ENCODE data around the gene NUS1. TPM values are rescaled to one million over a fixed set of nuclear protein-coding genes. Genes with fewer than 3 reads are reported as not detected.
A peak's percentile ranks its signal among the peaks of the same experiment; 100 is the strongest.
"Not testable (repeated sequence)": the region's sequence is repeated elsewhere in the genome, so short reads cannot be mapped to it uniquely, and the experiment has no call there.

NUS1 gene
- total RNA-seq, 1 donor from 2014 or later, result 33.7 TPM

DNA sequence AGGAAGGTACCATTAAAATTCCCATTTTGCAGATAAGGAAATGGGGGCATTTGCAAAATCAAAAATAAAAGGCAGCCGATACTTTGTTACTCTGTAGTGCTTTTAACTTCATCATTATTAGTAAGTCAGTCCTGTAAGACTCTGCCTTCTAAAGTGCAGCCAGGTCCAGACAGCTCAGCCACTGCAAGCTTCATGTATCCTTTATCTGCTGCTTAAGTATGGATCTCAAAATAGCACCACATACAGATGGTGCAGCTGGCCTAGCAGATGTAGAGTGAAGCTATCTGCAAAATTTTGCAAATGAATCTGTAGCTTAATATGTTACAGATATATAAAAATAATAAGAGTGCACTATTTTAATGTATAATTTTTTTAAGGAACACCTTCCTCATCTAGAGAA is 53.4 kb downstream of the NUS1 start:
- Mint-ChIP-seq H3K4me1 (no peaks in the 10 kb centered on the region), H3K36me3 (ENCODE audit: low read depth) (no peaks in the 10 kb centered on the region), H3K9me3 (no peaks in the 10 kb centered on the region), H3K27ac (ENCODE audit: unreplicated experiment) (no peak overlapping the region), H3K4me3 (no peak overlapping the region), H3K27me3 (ENCODE audit: low read depth) (peaks cover 9% of the 10 kb centered on the region)
- DNase-seq (ENCODE audit: low read depth, low spot score), result no peak
- TF ChIP-seq, protein P1, sequence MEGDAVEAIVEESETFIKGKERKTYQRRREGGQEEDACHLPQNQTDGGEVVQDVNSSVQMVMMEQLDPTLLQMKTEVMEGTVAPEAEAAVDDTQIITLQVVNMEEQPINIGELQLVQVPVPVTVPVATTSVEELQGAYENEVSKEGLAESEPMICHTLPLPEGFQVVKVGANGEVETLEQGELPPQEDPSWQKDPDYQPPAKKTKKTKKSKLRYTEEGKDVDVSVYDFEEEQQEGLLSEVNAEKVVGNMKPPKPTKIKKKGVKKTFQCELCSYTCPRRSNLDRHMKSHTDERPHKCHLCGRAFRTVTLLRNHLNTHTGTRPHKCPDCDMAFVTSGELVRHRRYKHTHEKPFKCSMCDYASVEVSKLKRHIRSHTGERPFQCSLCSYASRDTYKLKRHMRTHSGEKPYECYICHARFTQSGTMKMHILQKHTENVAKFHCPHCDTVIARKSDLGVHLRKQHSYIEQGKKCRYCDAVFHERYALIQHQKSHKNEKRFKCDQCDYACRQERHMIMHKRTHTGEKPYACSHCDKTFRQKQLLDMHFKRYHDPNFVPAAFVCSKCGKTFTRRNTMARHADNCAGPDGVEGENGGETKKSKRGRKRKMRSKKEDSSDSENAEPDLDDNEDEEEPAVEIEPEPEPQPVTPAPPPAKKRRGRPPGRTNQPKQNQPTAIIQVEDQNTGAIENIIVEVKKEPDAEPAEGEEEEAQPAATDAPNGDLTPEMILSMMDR (conservative IDR thresholded peaks at IDR 0.05), result no peak

- no peak overlapping the region for H3K27ac Mint-ChIP-seq (ENCODE audit: unreplicated experiment)
- no peak for DNase-seq (ENCODE audit: low read depth, low spot score)
- no peaks in the 10 kb centered on the region for H3K9me3 Mint-ChIP-seq
- peaks cover 9% of the 10 kb centered on the region for H3K27me3 Mint-ChIP-seq (ENCODE audit: low read depth)
- no peaks in the 10 kb centered on the region for H3K4me1 Mint-ChIP-seq
- TF ChIP-seq, protein P1 (conservative IDR thresholded peaks at IDR 0.05), result no peak
- no peak overlapping the region for H3K4me3 Mint-ChIP-seq
- no peaks in the 10 kb centered on the region for H3K36me3 Mint-ChIP-seq (ENCODE audit: low read depth)
These were observed 54.3 kb downstream of the NUS1 start for GRCh38 chr6:117729613-117730012.

- H3K27ac Mint-ChIP-seq (ENCODE audit: unreplicated experiment), result no peak overlapping the region
- TF ChIP-seq, protein P1 (conservative IDR thresholded peaks at IDR 0.05), result no peak
- no peak for DNase-seq (ENCODE audit: low read depth, low spot score)
- peaks cover 9% of the 10 kb centered on the region for H3K27me3 Mint-ChIP-seq (ENCODE audit: low read depth)
- H3K36me3 Mint-ChIP-seq (ENCODE audit: low read depth), result no peaks in the 10 kb centered on the region
- no peaks in the 10 kb centered on the region for H3K9me3 Mint-ChIP-seq
- H3K4me1 Mint-ChIP-seq, result no peaks in the 10 kb centered on the region
- H3K4me3 Mint-ChIP-seq, result no peak overlapping the region
These were observed 58.1 kb downstream of the NUS1 start for GRCh38 chr6:117733341-117733740.

DNA sequence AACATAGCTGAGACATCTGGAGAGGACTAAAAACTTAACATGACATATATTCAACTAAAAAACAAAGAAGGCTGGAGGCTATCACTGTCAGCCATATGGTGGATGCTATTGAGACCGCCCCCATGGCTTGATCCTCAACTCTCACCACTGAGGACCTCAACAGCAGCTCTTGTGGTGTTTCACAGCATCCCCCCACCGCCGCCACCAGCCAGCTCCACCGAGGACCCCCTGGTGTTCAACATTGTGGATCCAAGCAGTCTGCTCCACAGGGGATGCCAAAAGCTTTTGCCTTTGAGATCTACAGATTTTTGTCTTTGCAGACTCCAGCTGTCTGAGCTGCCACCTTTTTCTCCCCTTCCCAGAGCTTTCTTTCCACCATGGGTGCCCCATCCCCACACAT is 64.6 kb downstream of the NUS1 start:
- no peak overlapping the region for H3K27ac Mint-ChIP-seq (ENCODE audit: unreplicated experiment)
- no peak overlapping the region for H3K4me3 Mint-ChIP-seq
- H3K9me3 Mint-ChIP-seq, result peaks cover 5% of the 10 kb centered on the region

GRCh38 chr6:117740605-117741004 is 65.3 kb downstream of the NUS1 start:
- no peaks in the 10 kb centered on the region for H3K4me1 Mint-ChIP-seq
- H3K27me3 Mint-ChIP-seq (ENCODE audit: low read depth), result peaks cover 2% of the 10 kb centered on the region
- no peak overlapping the region for H3K4me3 Mint-ChIP-seq
- peak overlapping the region; percentile 10 for H3K27ac Mint-ChIP-seq (ENCODE audit: unreplicated experiment)
- TF ChIP-seq, protein P1 (conservative IDR thresholded peaks at IDR 0.05), result no peak
- H3K9me3 Mint-ChIP-seq, result peaks cover 5% of the 10 kb centered on the region
- peaks cover 3% of the 10 kb centered on the region for H3K36me3 Mint-ChIP-seq (ENCODE audit: low read depth)
- DNase-seq (ENCODE audit: low read depth, low spot score), result no peak

More for the DNA sequence above, 64.6 kb downstream of the NUS1 start:
- peaks cover 3% of the 10 kb centered on the region for H3K36me3 Mint-ChIP-seq (ENCODE audit: low read depth)
- no peaks in the 10 kb centered on the region for H3K4me1 Mint-ChIP-seq
- DNase-seq (ENCODE audit: low read depth, low spot score), result no peak
- H3K27me3 Mint-ChIP-seq (ENCODE audit: low read depth), result peaks cover 2% of the 10 kb centered on the region
- TF ChIP-seq, protein P1 (conservative IDR thresholded peaks at IDR 0.05), result no peak

DNA sequence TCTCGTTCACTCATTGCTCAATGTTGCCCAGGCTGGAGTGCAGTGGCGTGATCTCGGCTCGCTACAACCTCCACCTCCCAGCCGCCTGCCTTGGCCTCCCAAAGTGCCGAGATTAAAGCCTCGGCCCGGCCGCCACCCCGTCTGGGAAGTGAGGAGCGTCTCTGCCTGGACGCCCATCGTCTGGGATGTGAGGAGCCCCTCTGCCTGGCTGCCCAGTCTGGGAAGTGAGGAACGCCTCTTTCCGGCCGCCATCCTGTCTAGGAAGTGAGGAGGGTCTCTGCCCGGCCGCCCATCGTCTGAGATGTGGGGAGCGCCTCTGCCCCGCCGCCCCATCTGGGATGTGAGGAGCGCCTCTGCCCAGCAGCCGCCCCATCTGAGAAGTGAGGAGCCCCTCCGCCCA is 75.4 kb downstream of the NUS1 start:
- not testable (repeated sequence) for H3K4me3 Mint-ChIP-seq; H3K4me1 Mint-ChIP-seq; H3K27me3 Mint-ChIP-seq (ENCODE audit: low read depth); H3K36me3 Mint-ChIP-seq (ENCODE audit: low read depth); DNase-seq (ENCODE audit: low read depth, low spot score); H3K27ac Mint-ChIP-seq (ENCODE audit: unreplicated experiment)
- peaks cover 20% of the 10 kb centered on the region for H3K9me3 Mint-ChIP-seq

Other genes starting within 250 kb of the NUS1 start
- gene ROS1, start 249.5 kb upstream of the NUS1 start, total RNA-seq, result not detected in 2 replicates
- gene DCBLD1, start 192.8 kb upstream of the NUS1 start, total RNA-seq, result 9.1 and 10.1 TPM in 2 replicates
- 30.7 and 31.5 TPM in 2 replicates for gene GOPC, start 73.0 kb upstream of the NUS1 start, total RNA-seq
- gene SLC35F1, start 231.8 kb downstream of the NUS1 start, total RNA-seq, result 41.4 and 43.1 TPM in 2 replicates